Activated naive CD8-positive, alpha-beta T cell treated with anti-CD3 and anti-CD28 coated beads, Interleukin-2, amount 10 ng/mL, durations not matched to agents 7 days and 5 days (primary cell): ENCODE data around the gene SLC12A1. TPM values are rescaled to one million over a fixed set of nuclear protein-coding genes. Genes with fewer than 3 reads are reported as not detected.

Source experiments
- ATAC-seq: fragments of 150-1000 bp; cut with Tn5 transposase; one replicate; pipeline ENCODE4 v1.10.0; 2021; ENCODE audit warnings: low read depth, moderate library complexity
- POLR2A ChIA-PET: fragments of 350-600 bp; sonication (Branson Sonifier 250); formaldehyde crosslinking; loops from one replicate; lab custom pipeline; 2021; ENCODE audit warnings: antibody characterized with exemption; lab: Charles Lee
- DNase-seq: peaks from one replicate; pipeline ENCODE4 v3.0.0; 2021
- H3K27ac Mint-ChIP-seq: one replicate; pipeline ENCODE4 v1.8.0; 2022; ENCODE audit warnings: mild to moderate bottlenecking, mixed read lengths
- H3K27me3 Mint-ChIP-seq: one replicate; pipeline ENCODE4 v1.8.0; 2022; ENCODE audit warnings: mild to moderate bottlenecking, moderate library complexity, mixed read lengths
- H3K36me3 Mint-ChIP-seq: one replicate; pipeline ENCODE4 v1.8.0; 2021; ENCODE audit warnings: mild to moderate bottlenecking, mixed read lengths
- H3K4me1 Mint-ChIP-seq: one replicate; pipeline ENCODE4 v1.8.0; 2021; ENCODE audit warnings: mixed read lengths
- H3K4me3 Mint-ChIP-seq: one replicate; pipeline ENCODE4 v1.8.0; 2022; ENCODE audit warnings: mild to moderate bottlenecking, moderate library complexity, mixed read lengths
- H3K9me3 Mint-ChIP-seq: one replicate; pipeline ENCODE4 v1.8.0; 2021; ENCODE audit warnings: mixed read lengths
- total RNA-seq, 2 experiments: library from RNA; stranded (reverse); gene quantifications; one replicate each; pipeline ENCODE4 v1.2.3, GENCODE V29; 2021

Gene SLC12A1
- total RNA-seq, 2 experiments from 2014 or later, result not detected

- ATAC-seq, result no peak
- no peaks in the 10 kb centered on the region for H3K9me3 Mint-ChIP-seq
- peaks cover 31% of the 10 kb centered on the region for H3K27me3 Mint-ChIP-seq
- DNase-seq, result no peak
- no peaks in the 10 kb centered on the region for H3K36me3 Mint-ChIP-seq
- POLR2A ChIA-PET, result no interaction called here
- no peak within 1 kb of the TSS for H3K4me3 Mint-ChIP-seq
- no peak within 1 kb of the TSS for H3K27ac Mint-ChIP-seq
- H3K4me1 Mint-ChIP-seq, result peaks cover 5% of the 10 kb centered on the region
These were observed 14.4 kb upstream of the SLC12A1 start, which contains the start of gene CTXN2 for GRCh38 chr15:48191574-48192225. Gene CTXN2, plus strand, starts transcription at chr15:48191665. Its CDS starts 9,636 bp downstream, at chr15:48201301.

- no peak for DNase-seq
- Mint-ChIP-seq H3K4me3 (no peak overlapping the region), H3K27me3 (peaks cover 27% of the 10 kb centered on the region), H3K27ac (no peak overlapping the region), H3K9me3 (no peaks in the 10 kb centered on the region), H3K36me3 (no peaks in the 10 kb centered on the region), H3K4me1 (no peaks in the 10 kb centered on the region)
- POLR2A ChIA-PET, result no interaction called here
- no peak for ATAC-seq
These were observed 4.0 kb upstream of the SLC12A1 start for GRCh38 chr15:48202068-48202467.

DNA sequence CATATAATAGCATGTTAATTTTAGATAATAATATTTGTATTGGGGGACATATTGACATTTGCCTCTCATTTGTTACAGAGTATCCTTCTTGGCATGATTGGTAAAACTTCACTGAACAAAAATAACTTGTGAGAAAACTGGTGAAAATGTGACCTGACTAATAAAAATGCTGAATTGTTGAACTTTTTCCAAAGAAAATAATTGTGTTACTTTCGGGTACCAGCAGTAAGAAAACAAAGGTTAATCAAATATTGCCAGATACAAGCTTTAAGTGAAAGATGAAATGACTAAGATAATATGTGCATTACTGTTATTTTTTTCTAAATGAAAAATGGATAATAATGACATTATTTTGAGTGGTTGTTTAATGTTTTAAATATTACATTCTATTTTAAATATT, 15.2 kb downstream of the SLC12A1 start:
- H3K27me3 Mint-ChIP-seq, result peaks cover 12% of the 10 kb centered on the region
- POLR2A ChIA-PET, result no interaction called here
- ATAC-seq (no peak), DNase-seq (no peak)
- H3K4me3 Mint-ChIP-seq, result no peak overlapping the region
- H3K9me3 Mint-ChIP-seq, result no peaks in the 10 kb centered on the region
- H3K27ac Mint-ChIP-seq, result no peak overlapping the region
- no peaks in the 10 kb centered on the region for H3K4me1 Mint-ChIP-seq
- no peaks in the 10 kb centered on the region for H3K36me3 Mint-ChIP-seq

DNA sequence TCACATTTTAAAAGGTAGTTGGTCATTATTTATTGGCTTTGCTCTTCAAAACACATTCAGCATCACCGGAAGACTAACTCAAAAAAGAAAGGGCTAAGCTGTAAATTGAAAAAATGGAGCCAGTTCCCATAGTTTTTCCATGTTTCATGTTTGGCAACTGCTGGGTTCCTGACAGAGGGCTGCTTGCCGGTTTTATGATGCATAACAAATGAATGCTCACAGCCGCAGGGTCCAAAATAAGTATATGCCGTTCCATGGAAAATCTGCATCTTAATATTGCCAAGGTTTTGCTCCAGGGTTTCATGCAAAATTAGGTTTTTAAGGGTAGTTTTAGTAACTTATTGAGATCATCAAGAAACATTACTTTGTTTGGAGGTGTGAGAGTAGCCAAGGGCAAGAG, 15.8 kb downstream of the SLC12A1 start:
- no peaks in the 10 kb centered on the region for H3K4me1 Mint-ChIP-seq
- H3K27ac Mint-ChIP-seq, result no peak overlapping the region
- H3K9me3 Mint-ChIP-seq, result no peaks in the 10 kb centered on the region
- H3K36me3 Mint-ChIP-seq, result no peaks in the 10 kb centered on the region
- DNase-seq (no peak), ATAC-seq (no peak)
- POLR2A ChIA-PET, result no interaction called here
- peaks cover 12% of the 10 kb centered on the region for H3K27me3 Mint-ChIP-seq
- no peak overlapping the region for H3K4me3 Mint-ChIP-seq

DNA sequence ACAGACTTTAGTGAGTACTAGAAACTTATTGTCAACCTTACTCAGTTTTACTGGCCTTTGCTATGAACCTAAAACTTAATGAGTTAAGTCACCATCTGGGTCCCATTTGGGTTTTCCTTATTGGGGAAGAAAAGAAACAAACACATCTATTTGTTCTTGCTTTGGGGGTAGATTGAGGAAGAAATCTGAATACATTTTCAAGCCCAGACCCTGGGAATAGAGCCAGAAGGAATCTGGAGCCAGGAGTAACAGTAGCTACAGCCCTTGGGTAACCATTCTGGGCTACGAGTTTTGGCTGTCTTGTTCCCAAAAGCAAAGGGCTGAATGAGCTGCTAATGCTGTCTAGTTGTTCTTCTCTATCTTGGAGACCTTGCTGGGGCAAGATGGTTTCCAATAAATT, 16.5 kb downstream of the SLC12A1 start:
- Mint-ChIP-seq H3K36me3 (no peaks in the 10 kb centered on the region), H3K27ac (no peak overlapping the region), H3K4me3 (no peak overlapping the region), H3K27me3 (peaks cover 12% of the 10 kb centered on the region), H3K9me3 (no peaks in the 10 kb centered on the region), H3K4me1 (no peaks in the 10 kb centered on the region)
- ATAC-seq, result no peak
- POLR2A ChIA-PET, result no interaction called here
- no peak for DNase-seq

- no peaks in the 10 kb centered on the region for H3K4me1 Mint-ChIP-seq
- no peaks in the 10 kb centered on the region for H3K9me3 Mint-ChIP-seq
- DNase-seq, result no peak
- no peak overlapping the region for H3K27ac Mint-ChIP-seq
- ATAC-seq, result no peak
- POLR2A ChIA-PET, result no interaction called here
- no peaks in the 10 kb centered on the region for H3K36me3 Mint-ChIP-seq
- H3K27me3 Mint-ChIP-seq, result peaks cover 11% of the 10 kb centered on the region
- H3K4me3 Mint-ChIP-seq, result no peak overlapping the region
These were observed 19.7 kb downstream of the SLC12A1 start for GRCh38 chr15:48225771-48226170.

GRCh38 chr15:48230498-48230897, 24.4 kb downstream of the SLC12A1 start:
- Mint-ChIP-seq H3K4me3 (no peak overlapping the region), H3K27me3 (peaks cover 7% of the 10 kb centered on the region), H3K27ac (no peak overlapping the region), H3K4me1 (no peaks in the 10 kb centered on the region), H3K36me3 (no peaks in the 10 kb centered on the region), H3K9me3 (no peaks in the 10 kb centered on the region)
- no peak for DNase-seq
- ATAC-seq, result no peak
- POLR2A ChIA-PET, result no interaction called here

DNA sequence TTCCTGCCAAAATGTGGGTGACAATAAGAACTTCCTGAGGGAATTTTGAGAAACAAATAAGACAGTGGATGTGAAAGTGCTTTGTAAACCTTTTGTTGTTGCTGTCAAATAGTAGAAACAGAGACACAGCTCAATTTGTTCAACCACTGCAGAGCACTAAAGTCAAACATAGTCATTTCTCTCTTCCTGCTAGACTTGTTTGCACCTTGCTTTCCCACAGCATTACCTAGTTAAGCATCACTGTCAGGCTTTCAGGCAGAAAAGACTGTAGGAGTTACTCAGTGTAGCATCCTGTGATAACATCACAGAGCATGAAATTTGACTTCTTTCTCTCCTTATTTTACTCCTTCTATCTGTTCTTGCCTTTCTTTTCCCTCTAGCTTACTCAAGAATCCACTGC, 27.1 kb downstream of the SLC12A1 start:
- DNase-seq (no peak), ATAC-seq (no peak)
- Mint-ChIP-seq H3K27ac (no peak overlapping the region), H3K9me3 (no peaks in the 10 kb centered on the region), H3K4me3 (no peak overlapping the region), H3K4me1 (no peaks in the 10 kb centered on the region), H3K27me3 (peaks cover 7% of the 10 kb centered on the region), H3K36me3 (no peaks in the 10 kb centered on the region)
- POLR2A ChIA-PET, result no interaction called here

DNA sequence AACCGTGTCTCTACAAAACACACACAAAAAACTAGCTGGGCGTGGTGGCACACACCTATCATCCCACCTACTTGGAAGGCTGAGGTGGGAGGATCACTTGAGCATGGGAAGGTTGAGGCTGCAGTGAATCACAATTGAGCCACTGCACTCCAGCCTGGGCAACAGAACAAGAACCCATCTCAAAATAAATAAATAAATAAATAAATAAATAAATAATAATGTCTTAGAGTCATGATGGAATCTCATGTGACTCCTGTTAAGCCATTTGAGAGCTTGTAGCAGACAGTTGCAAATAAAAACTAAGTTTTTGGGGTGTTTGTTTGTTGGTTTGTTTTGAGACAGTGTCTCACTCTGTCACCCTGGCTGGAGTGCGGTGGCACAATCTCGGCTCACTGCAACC, 33.2 kb downstream of the SLC12A1 start:
- H3K4me1 Mint-ChIP-seq, result no peaks in the 10 kb centered on the region
- no peak overlapping the region for H3K4me3 Mint-ChIP-seq
- no peaks in the 10 kb centered on the region for H3K36me3 Mint-ChIP-seq
- no peaks in the 10 kb centered on the region for H3K9me3 Mint-ChIP-seq
- POLR2A ChIA-PET, result no interaction called here
- no peak overlapping the region for H3K27ac Mint-ChIP-seq
- peaks cover 4% of the 10 kb centered on the region for H3K27me3 Mint-ChIP-seq
- DNase-seq (no peak), ATAC-seq (no peak)

- Mint-ChIP-seq H3K4me3 (no peak overlapping the region), H3K36me3 (no peaks in the 10 kb centered on the region), H3K27ac (no peak overlapping the region), H3K9me3 (no peaks in the 10 kb centered on the region), H3K27me3 (peaks cover 6% of the 10 kb centered on the region), H3K4me1 (no peaks in the 10 kb centered on the region)
- no peak for ATAC-seq
- POLR2A ChIA-PET, result no interaction called here
- no peak for DNase-seq
These were observed 35.9 kb downstream of the SLC12A1 start for GRCh38 chr15:48242015-48242414.

GRCh38 chr15:48242535-48242934, 36.4 kb downstream of the SLC12A1 start:
- Mint-ChIP-seq H3K9me3 (no peaks in the 10 kb centered on the region), H3K27ac (no peak overlapping the region), H3K27me3 (peaks cover 6% of the 10 kb centered on the region), H3K4me1 (no peaks in the 10 kb centered on the region), H3K4me3 (no peak overlapping the region), H3K36me3 (no peaks in the 10 kb centered on the region)
- POLR2A ChIA-PET, result no interaction called here
- DNase-seq, result no peak
- no peak for ATAC-seq

- DNase-seq (no peak), ATAC-seq (no peak)
- Mint-ChIP-seq H3K4me3 (no peak overlapping the region), H3K27me3 (peaks cover 8% of the 10 kb centered on the region), H3K4me1 (no peaks in the 10 kb centered on the region), H3K27ac (no peak overlapping the region), H3K36me3 (no peaks in the 10 kb centered on the region), H3K9me3 (no peaks in the 10 kb centered on the region)
- POLR2A ChIA-PET, result no interaction called here
These were observed 38.8 kb downstream of the SLC12A1 start for GRCh38 chr15:48244921-48245320.

- POLR2A ChIA-PET, result no interaction called here
- Mint-ChIP-seq H3K9me3 (no peaks in the 10 kb centered on the region), H3K4me3 (no peak overlapping the region), H3K4me1 (peaks cover 2% of the 10 kb centered on the region), H3K36me3 (no peaks in the 10 kb centered on the region), H3K27me3 (peaks cover 6% of the 10 kb centered on the region), H3K27ac (no peak overlapping the region)
- DNase-seq (no peak), ATAC-seq (no peak)
These were observed 42.3 kb downstream of the SLC12A1 start for GRCh38 chr15:48248414-48248813.

GRCh38 chr15:48250640-48251076, 44.6 kb downstream of the SLC12A1 start:
- Mint-ChIP-seq H3K9me3 (no peaks in the 10 kb centered on the region), H3K4me1 (peaks cover 2% of the 10 kb centered on the region), H3K4me3 (no peak overlapping the region), H3K27ac (no peak overlapping the region), H3K27me3 (peaks cover 5% of the 10 kb centered on the region), H3K36me3 (no peaks in the 10 kb centered on the region)
- POLR2A ChIA-PET, result no interaction called here
- no peak for DNase-seq
- no peak for ATAC-seq
